ENCODE results near the gene ZNF649. TPM values are rescaled to one million over a fixed set of nuclear protein-coding genes. Genes with fewer than 3 reads are reported as not detected.

ZNF649 gene
- total RNA-seq, 1 donor from 2014 or later, result 13.6 TPM

GRCh38 chr19:51887522-51888498, 17.0 kb downstream of the ZNF649 start, which contains the start of gene ZNF577:
Gene ZNF577 (minus strand): TSS chr19:51887951. CDS start chr19:51880382, 7,569 bp downstream.
- Mint-ChIP-seq H3K9me3 (ENCODE audit: unreplicated experiment) (peaks cover 41% of the 10 kb centered on the region), H3K27me3 (ENCODE audit: unreplicated experiment) (no peaks in the 10 kb centered on the region), H3K4me3 (ENCODE audit: unreplicated experiment) (peak within 1 kb of the TSS; percentile 99), H3K27ac (ENCODE audit: unreplicated experiment) (peak within 1 kb of the TSS; percentile 99), H3K36me3 (ENCODE audit: unreplicated experiment) (peaks cover 32% of the 10 kb centered on the region), H3K4me1 (ENCODE audit: unreplicated experiment) (peaks cover 11% of the 10 kb centered on the region)
- TF ChIP-seq CTCF (IDR thresholded peaks at IDR 0.05), result no peak
- DNase-seq (ENCODE audit: extremely low spot score, unreplicated experiment), result peak; percentile 96

- TF ChIP-seq CTCF (IDR thresholded peaks at IDR 0.05), result no peak
- no peak for DNase-seq (ENCODE audit: extremely low spot score, unreplicated experiment)
- peaks cover 11% of the 10 kb centered on the region for H3K4me1 Mint-ChIP-seq (ENCODE audit: unreplicated experiment)
- H3K27ac Mint-ChIP-seq (ENCODE audit: unreplicated experiment), result no peak overlapping the region
- no peaks in the 10 kb centered on the region for H3K27me3 Mint-ChIP-seq (ENCODE audit: unreplicated experiment)
- peaks cover 43% of the 10 kb centered on the region for H3K9me3 Mint-ChIP-seq (ENCODE audit: unreplicated experiment)
- H3K4me3 Mint-ChIP-seq (ENCODE audit: unreplicated experiment), result no peak overlapping the region
- peaks cover 25% of the 10 kb centered on the region for H3K36me3 Mint-ChIP-seq (ENCODE audit: unreplicated experiment)
These were observed 20.1 kb downstream of the ZNF649 start for GRCh38 chr19:51884713-51885112.

- Mint-ChIP-seq H3K9me3 (ENCODE audit: unreplicated experiment) (peaks cover 48% of the 10 kb centered on the region), H3K27me3 (ENCODE audit: unreplicated experiment) (no peaks in the 10 kb centered on the region), H3K27ac (ENCODE audit: unreplicated experiment) (no peak overlapping the region), H3K4me1 (ENCODE audit: unreplicated experiment) (peaks cover 7% of the 10 kb centered on the region), H3K36me3 (ENCODE audit: unreplicated experiment) (peaks cover 35% of the 10 kb centered on the region), H3K4me3 (ENCODE audit: unreplicated experiment) (no peak overlapping the region)
- DNase-seq (ENCODE audit: extremely low spot score, unreplicated experiment), result no peak
- TF ChIP-seq CTCF (IDR thresholded peaks at IDR 0.05), result no peak
These were observed 22.3 kb downstream of the ZNF649 start for GRCh38 chr19:51882518-51882917.

- H3K9me3 Mint-ChIP-seq (ENCODE audit: unreplicated experiment), result peaks cover 68% of the 10 kb centered on the region
- H3K27ac Mint-ChIP-seq (ENCODE audit: unreplicated experiment), result no peak overlapping the region
- H3K36me3 Mint-ChIP-seq (ENCODE audit: unreplicated experiment), result peaks cover 68% of the 10 kb centered on the region
- DNase-seq (ENCODE audit: extremely low spot score, unreplicated experiment), result no peak
- no peaks in the 10 kb centered on the region for H3K27me3 Mint-ChIP-seq (ENCODE audit: unreplicated experiment)
- H3K4me1 Mint-ChIP-seq (ENCODE audit: unreplicated experiment), result no peaks in the 10 kb centered on the region
- TF ChIP-seq CTCF (IDR thresholded peaks at IDR 0.05), result no peak
- H3K4me3 Mint-ChIP-seq (ENCODE audit: unreplicated experiment), result no peak overlapping the region
These were observed 31.7 kb downstream of the ZNF649 start for GRCh38 chr19:51873097-51873496.

All from osteocyte (in vitro differentiated cells).